Measurements from ENCODE around the gene UST. TPM values are rescaled to one million over a fixed set of nuclear protein-coding genes. Genes with fewer than 3 reads are reported as not detected.

The UST gene
- total RNA-seq, 2 experiments from 2014 or later, result 1.9 to 3.7 TPM

DNA sequence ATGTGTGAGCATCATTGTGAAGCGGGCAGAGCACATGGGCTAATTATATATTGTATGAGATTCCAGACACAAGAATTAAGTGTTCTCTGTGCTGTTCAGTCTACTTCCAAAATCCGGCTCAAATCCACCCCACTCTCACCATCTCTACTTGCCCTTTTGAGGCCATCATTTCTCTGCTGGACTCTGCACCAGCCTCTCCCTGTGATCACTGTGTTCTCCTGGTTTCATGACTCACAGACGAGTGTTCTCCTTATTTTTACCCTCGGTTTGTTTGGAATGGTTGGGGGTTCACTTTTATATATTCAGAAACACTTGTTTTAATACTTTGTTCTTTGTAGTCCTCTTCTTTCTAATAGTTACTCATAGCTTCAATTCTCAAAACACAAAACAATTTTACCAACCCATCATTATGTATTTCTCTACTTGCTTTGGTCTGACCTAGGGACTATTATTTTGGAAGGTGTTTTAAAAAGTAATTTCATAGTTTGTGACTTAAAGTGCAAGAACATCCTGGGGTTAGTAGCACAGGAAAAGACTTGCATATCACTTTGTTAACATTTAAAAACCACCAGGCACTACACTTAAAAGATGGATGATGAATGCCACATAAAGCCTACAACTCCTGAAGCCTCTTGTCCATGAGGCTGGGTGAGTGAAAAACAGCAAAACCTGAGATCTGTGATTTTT, 82.7 kb downstream of the UST start:
- H3K4me1 Mint-ChIP-seq (ENCODE audit: low read depth), result peaks cover 22% of the 10 kb centered on the region

DNA sequence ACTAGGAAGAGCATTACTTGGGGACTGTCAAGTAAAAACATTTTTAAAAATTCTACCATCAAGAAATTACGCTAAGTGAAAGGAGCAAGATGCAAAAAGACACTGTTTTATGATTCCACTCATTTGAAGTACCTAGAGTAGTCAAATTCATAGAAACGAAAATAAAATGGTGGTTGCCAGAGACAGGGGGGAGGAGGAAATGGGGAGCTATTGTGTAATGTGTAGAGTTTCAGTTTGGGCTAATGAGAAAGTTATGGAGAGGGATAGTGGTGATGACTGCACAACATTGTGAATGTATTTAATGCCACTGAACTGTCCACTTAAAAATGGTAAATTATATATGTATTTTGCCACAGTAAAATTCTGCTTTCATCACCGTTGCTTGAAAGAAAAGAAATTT, 83.8 kb downstream of the UST start:
- POLR2A ChIA-PET, result interaction anchor here (1.0 kb wide), 1 partner anchor 59 kb away, joined by 3 read pairs; no protein-coding TSS in a partner anchor
- Histone ChIP-seq H3K36me3 (ENCODE audit: insufficient read depth, low read length) (no peaks in the 10 kb centered on the region), H3K9me3 (ENCODE audit: control insufficient read depth in 1 of 2, insufficient read depth in 1 of 2, low read length in 2 of 2) (no peaks in the 10 kb centered on the region), H3K27me3 (ENCODE audit: control insufficient read depth in 1 of 2, insufficient read depth in 2 of 2, low read length in 2 of 2) (no peaks in the 10 kb centered on the region), H3K27ac (ENCODE audit: low read depth in 1 of 2, low read length in 2 of 2) (peak overlapping the region in 1 of 2 donors; percentile 27), H3K4me1 (ENCODE audit: insufficient read depth, low read length) (peaks cover 10% of the 10 kb centered on the region), H3K4me3 (ENCODE audit: low read length) (peak overlapping the region; percentile 44)
- CTCF ChIA-PET, result no interaction called here
- TF ChIP-seq, protein P1, sequence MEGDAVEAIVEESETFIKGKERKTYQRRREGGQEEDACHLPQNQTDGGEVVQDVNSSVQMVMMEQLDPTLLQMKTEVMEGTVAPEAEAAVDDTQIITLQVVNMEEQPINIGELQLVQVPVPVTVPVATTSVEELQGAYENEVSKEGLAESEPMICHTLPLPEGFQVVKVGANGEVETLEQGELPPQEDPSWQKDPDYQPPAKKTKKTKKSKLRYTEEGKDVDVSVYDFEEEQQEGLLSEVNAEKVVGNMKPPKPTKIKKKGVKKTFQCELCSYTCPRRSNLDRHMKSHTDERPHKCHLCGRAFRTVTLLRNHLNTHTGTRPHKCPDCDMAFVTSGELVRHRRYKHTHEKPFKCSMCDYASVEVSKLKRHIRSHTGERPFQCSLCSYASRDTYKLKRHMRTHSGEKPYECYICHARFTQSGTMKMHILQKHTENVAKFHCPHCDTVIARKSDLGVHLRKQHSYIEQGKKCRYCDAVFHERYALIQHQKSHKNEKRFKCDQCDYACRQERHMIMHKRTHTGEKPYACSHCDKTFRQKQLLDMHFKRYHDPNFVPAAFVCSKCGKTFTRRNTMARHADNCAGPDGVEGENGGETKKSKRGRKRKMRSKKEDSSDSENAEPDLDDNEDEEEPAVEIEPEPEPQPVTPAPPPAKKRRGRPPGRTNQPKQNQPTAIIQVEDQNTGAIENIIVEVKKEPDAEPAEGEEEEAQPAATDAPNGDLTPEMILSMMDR (IDR thresholded peaks at IDR 0.05), result no peak
- ATAC-seq (ENCODE audit: poor library complexity), result peak; percentile 67
- Mint-ChIP-seq H3K4me1 (ENCODE audit: low read depth) (peaks cover 26% of the 10 kb centered on the region), H3K27ac (peak overlapping the region; percentile 72), H3K9me3 (no peaks in the 10 kb centered on the region), H3K4me3 (peak overlapping the region; percentile 72), H3K36me3 (ENCODE audit: low read depth) (no peaks in the 10 kb centered on the region), H3K27me3 (no peaks in the 10 kb centered on the region)
- intact Hi-C loops (cut with DNase I, micrococcal nuclease), result loop anchor here in 1 of 2 experiments (5.0 kb wide), 2 partner anchors 68 to 83 kb away; partner anchors contain the start of gene UST
- DNase-seq, result peak in 3 of 14 experiments; percentile 36 to 60 (median 38)

More for the DNA sequence above, 82.7 kb downstream of the UST start:
- Histone ChIP-seq H3K27ac (ENCODE audit: low read depth in 1 of 2, low read length in 2 of 2) (peak overlapping the region in 1 of 2 donors; percentile 27), H3K4me3 (ENCODE audit: low read length) (no peak overlapping the region), H3K27me3 (ENCODE audit: control insufficient read depth in 1 of 2, insufficient read depth in 2 of 2, low read length in 2 of 2) (no peaks in the 10 kb centered on the region), H3K36me3 (ENCODE audit: insufficient read depth, low read length) (no peaks in the 10 kb centered on the region), H3K4me1 (ENCODE audit: insufficient read depth, low read length) (peaks cover 10% of the 10 kb centered on the region), H3K9me3 (ENCODE audit: control insufficient read depth in 1 of 2, insufficient read depth in 1 of 2, low read length in 2 of 2) (no peaks in the 10 kb centered on the region)
- Mint-ChIP-seq H3K27me3 (no peaks in the 10 kb centered on the region), H3K4me3 (peak overlapping the region; percentile 31), H3K36me3 (ENCODE audit: low read depth) (no peaks in the 10 kb centered on the region), H3K9me3 (no peaks in the 10 kb centered on the region), H3K27ac (no peak overlapping the region)
- intact Hi-C loops (cut with DNase I, micrococcal nuclease), result loop anchor here in 1 of 2 experiments (5.0 kb wide), 2 partner anchors 67 to 82 kb away; partner anchors contain the start of gene UST
- DNase-seq (peak in 2 of 14 experiments; percentile 5 to 60), ATAC-seq (ENCODE audit: poor library complexity) (no peak)
- ChIA-PET CTCF (interaction anchor here (0.6 kb wide), 1 partner anchor 28 kb away, joined by 3 read pairs; no protein-coding TSS in a partner anchor), POLR2A (no interaction called here)
- TF ChIP-seq, protein P1 (IDR thresholded peaks at IDR 0.05), result no peak

DNA sequence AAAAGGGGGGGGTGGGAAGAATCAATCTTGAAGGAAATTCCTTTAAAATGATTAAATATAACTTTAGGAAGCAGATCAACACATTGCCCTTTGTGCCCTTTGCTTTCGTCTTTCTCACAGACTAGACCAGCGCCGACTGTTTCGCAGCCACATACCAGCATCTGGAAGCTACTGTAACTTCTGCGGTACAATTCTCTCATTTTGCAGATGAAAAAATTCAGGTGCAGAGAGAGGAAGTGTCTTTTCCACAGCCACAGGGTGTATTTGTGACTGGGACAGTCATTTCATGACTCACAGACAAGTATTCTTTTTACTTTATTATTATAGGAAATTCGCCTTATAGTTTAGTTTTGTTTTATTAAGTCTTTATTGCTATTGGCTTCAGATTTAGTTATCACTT, 84.2 kb downstream of the UST start:
- H3K27ac ChIP-seq (ENCODE audit: low read depth in 1 of 2, low read length in 2 of 2), result peak overlapping the region in 1 of 2 donors; percentile 25
- TF ChIP-seq, protein P1 (IDR thresholded peaks at IDR 0.05), result no peak
- ChIA-PET CTCF (no interaction called here), POLR2A (interaction anchor here (1.0 kb wide), 1 partner anchor 60 kb away, joined by 3 read pairs; no protein-coding TSS in a partner anchor)
- H3K27me3 ChIP-seq (ENCODE audit: control insufficient read depth in 1 of 2, insufficient read depth in 2 of 2, low read length in 2 of 2), result no peaks in the 10 kb centered on the region
- no peaks in the 10 kb centered on the region for H3K9me3 ChIP-seq (ENCODE audit: control insufficient read depth in 1 of 2, insufficient read depth in 1 of 2, low read length in 2 of 2)
- peaks cover 10% of the 10 kb centered on the region for H3K4me1 ChIP-seq (ENCODE audit: insufficient read depth, low read length)
- peak; percentile 83 for ATAC-seq (ENCODE audit: poor library complexity)
- H3K4me3 ChIP-seq (ENCODE audit: low read length), result peak overlapping the region; percentile 44
- no peaks in the 10 kb centered on the region for H3K36me3 ChIP-seq (ENCODE audit: insufficient read depth, low read length)
- no peaks in the 10 kb centered on the region for H3K27me3 Mint-ChIP-seq
- H3K27ac Mint-ChIP-seq, result peak overlapping the region; percentile 72
- H3K4me1 Mint-ChIP-seq (ENCODE audit: low read depth), result peaks cover 31% of the 10 kb centered on the region
- no peaks in the 10 kb centered on the region for H3K9me3 Mint-ChIP-seq
- intact Hi-C loops (cut with DNase I, micrococcal nuclease), result loop anchor here in 1 of 2 experiments (5.0 kb wide), 2 partner anchors 69 to 84 kb away; partner anchors contain the start of gene UST
- peak overlapping the region; percentile 72 for H3K4me3 Mint-ChIP-seq
- peak in 13 of 14 experiments; percentile 3 to 73 (median 12) for DNase-seq
- H3K36me3 Mint-ChIP-seq (ENCODE audit: low read depth), result no peaks in the 10 kb centered on the region

Data from CD4-positive, alpha-beta T cell (primary cell).